ENCODE measurements around the gene KIRREL3.

- TF ChIP-seq GATA3 (IDR thresholded peaks at IDR 0.05; ENCODE audit: low read depth, low read length) (no peak), GATA2 (IDR thresholded peaks at IDR 0.05; ENCODE audit: low read depth, low read length) (no peak)
Observed at GRCh38 chr11:126525702-126526101, 474.9 kb downstream of the KIRREL3 start.
